Sigmoid colon (tissue), 7 donors: ENCODE results near the gene PLEKHM1. TPM values are rescaled to one million over a fixed set of nuclear protein-coding genes. Genes with fewer than 3 reads are reported as not detected.
"Not testable (repeated sequence)": the region's sequence is repeated elsewhere in the genome, so short reads cannot be mapped to it uniquely, and the experiment has no call there.

Experiments used
- DNase-seq: peaks from one replicate; pipeline ENCODE4 v3.0.0-alpha.2; 2019
- H3K27ac ChIP-seq, 4 donors: fragments of 200-600 bp; sonication (generic); one replicate each; pipeline ENCODE4 v1.5.1; 2016 to 2019; ENCODE audit warnings: mild to moderate bottlenecking in 1 of 4
- H3K27me3 ChIP-seq, 3 donors: fragments of 200-600 bp; sonication (generic); one replicate each; pipeline ENCODE4 v1.5.1; 2019; ENCODE audit warnings: mild to moderate bottlenecking in 1 of 3
- H3K36me3 ChIP-seq, 4 donors: fragments of 200-600 bp; sonication (generic); one replicate each; pipeline ENCODE4 v1.5.1; 2016 to 2019
- H3K4me1 ChIP-seq, 4 donors: fragments of 200-600 bp; sonication (generic); one replicate each; pipeline ENCODE4 v1.5.1; 2017 to 2019
- H3K4me3 ChIP-seq, 4 donors: fragments of 200-600 bp; sonication (generic); one replicate each; pipeline ENCODE4 v1.5.1; 2017 to 2019; ENCODE audit warnings: mild to moderate bottlenecking in 2 of 4, moderate library complexity in 1 of 4
- H3K9me3 ChIP-seq, 4 donors: fragments of 200-600 bp in 3 of 4; sonication (generic) in 3 of 4; one replicate each; pipeline versions ENCODE4 v1.5.1 to v1.6.1; 2013 to 2019
- POLR2A ChIP-seq, 2 donors: fragments of 450-650 bp; IDR thresholded peaks; one replicate each; pipeline ENCODE4 v1.6.1; 2016; ENCODE audit warnings: antibody characterized with exemption in 2 of 2, mild to moderate bottlenecking in 2 of 2, moderate library complexity in 2 of 2
- POLR2AphosphoS5 ChIP-seq, 4 donors: sonication (generic); formaldehyde crosslinking; IDR thresholded peaks; one replicate each; pipeline ENCODE4 v1.6.1; 2017; ENCODE audit warnings: antibody characterized with exemption in 4 of 4
- WGBS, 2 donors: extraction: QIAGEN DNeasy Blood & Tissue Kit; methylation state at CpG; one replicate each; pipeline ENCODE4 v1.1.7; 2013; 5-methylcytosine and 5-hydroxymethylcytosine counted together
- intact Hi-C: fragments of 100-400 bp; cut with DNase I; formaldehyde crosslinking; loops from one replicate; pipeline ENCODE4 v1.15.1; 2023
- polyA plus RNA-seq, 3 donors: library from polyadenylated mRNA; stranded (reverse); fragments of 200-250 nt; gene quantifications; one replicate each; pipeline ENCODE4 v1.2.3, GENCODE V29; 2013
- total RNA-seq, 4 donors: library from RNA; depleted of rRNA; stranded (reverse); fragments of >200 nt; gene quantifications; one replicate each; pipeline ENCODE4 v1.1.0, GENCODE V29; 2016
- TF ChIP-seq, protein P1 (sequence below), 4 experiments: fragments of 450-650 bp in 3 of 4; fragments of 200-600 bp in 1 of 4; IDR thresholded peaks; one replicate each; pipeline ENCODE4 v1.5.1; 2016 to 2019; ENCODE audit warnings: antibody characterized with exemption in 4 of 4, mild to moderate bottlenecking in 3 of 4, moderate library complexity in 2 of 4
- donor health status: healthy with polysubstance abuse.
- donor health status: Bipolar disorder and iron deficiency.
- donor health status: healthy.

The PLEKHM1 gene
- total RNA-seq (10 to 100 TPM; 19.3 to 43.4 (median 29.9) TPM), polyA plus RNA-seq (10 to 100 TPM; 17.4 to 28.7 (median 19.0) TPM)

DNA sequence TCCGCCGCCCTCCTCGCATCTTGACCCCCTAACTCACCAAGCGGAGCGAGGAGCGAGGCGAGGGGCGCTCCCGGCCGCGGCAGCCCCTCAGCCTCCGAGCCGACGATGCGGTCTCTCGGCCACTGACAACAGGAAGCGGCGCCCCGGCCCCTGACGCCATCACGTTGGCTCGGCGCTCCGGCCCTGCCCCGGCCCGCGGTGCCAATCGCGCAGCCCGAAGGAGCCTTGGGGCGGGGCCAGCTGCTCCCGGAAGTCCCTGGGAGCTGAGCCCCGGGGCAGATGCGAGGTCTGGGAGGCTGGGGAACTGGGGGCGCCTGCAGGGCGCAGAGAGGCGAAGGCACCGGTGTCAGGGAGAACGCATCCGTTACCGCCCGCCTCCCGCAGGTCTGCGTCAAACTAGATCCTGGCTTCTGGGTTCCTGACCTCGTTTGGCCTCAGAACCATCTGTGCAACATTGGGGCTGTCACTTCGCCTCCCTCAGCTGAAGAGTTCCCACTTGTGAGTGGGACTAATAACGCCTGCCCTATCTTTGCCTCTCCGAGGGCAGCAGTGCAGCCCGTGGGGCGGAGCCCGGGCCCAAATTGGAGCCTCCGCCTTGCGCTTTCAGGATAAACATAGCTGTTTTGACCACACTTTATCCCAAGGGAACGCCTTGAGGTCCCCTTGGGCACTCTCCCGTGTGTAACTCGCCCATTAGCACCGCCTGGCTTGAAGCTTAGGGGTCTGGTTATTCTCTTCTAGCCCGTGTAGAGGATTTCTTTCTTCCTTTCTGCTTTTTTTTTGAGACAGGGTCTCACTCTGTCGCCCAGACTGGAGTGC lies at the start of gene PLEKHM1:
Gene PLEKHM1 (minus strand): TSS at position 107 of the 819 bp plus-strand sequence. CDS start 8,237 bp downstream, outside the sequence.
- H3K9me3 ChIP-seq, H3K36me3 ChIP-seq, H3K27me3 ChIP-seq, intact Hi-C loops: not testable (repeated sequence)
- peak within 1 kb of the TSS; percentile 66 to 79 (median 72) for H3K4me3 ChIP-seq
- peak within 1 kb of the TSS; percentile 85 to 88 (median 86) for H3K27ac ChIP-seq
- peak; percentile 92 for DNase-seq
- peaks cover 0 to 23% (median 20%) of the 10 kb centered on the region in 4 donors for H3K4me1 ChIP-seq
- TF ChIP-seq POLR2AphosphoS5 (IDR thresholded peaks at IDR 0.05) (peak; percentile 50 to 88 (median 82)), POLR2A (IDR thresholded peaks at IDR 0.05) (peak; percentile 53 to 76)
- WGBS, 2 donors: 0 to 1% methylated on average over 57 of the region's 59 CpGs

DNA sequence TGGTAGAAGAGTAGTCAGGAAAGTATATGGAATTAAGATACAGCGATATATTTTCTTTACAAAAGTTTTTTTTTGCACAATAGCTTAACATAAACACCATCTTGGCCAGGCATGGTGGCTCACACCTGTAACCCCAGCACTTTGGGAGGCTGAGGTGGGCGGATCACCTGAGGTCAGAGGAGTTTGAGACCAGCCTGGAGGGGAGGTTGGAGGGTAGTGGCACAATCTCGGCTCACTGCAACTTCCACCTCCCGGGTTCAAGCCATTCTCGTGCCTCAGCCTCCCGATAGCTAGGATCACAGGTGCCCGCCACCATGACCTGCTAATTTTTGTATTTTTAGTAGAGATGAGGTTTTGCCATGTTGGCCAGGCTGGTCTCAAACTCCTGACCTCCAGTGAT lies 47.6 kb upstream of the PLEKHM1 start:
- H3K27ac ChIP-seq, intact Hi-C loops, H3K4me3 ChIP-seq, H3K27me3 ChIP-seq, H3K36me3 ChIP-seq, H3K9me3 ChIP-seq, DNase-seq, H3K4me1 ChIP-seq: not testable (repeated sequence)
- WGBS, 2 donors: 98% methylated on average over 6 of the region's 7 CpGs

DNA sequence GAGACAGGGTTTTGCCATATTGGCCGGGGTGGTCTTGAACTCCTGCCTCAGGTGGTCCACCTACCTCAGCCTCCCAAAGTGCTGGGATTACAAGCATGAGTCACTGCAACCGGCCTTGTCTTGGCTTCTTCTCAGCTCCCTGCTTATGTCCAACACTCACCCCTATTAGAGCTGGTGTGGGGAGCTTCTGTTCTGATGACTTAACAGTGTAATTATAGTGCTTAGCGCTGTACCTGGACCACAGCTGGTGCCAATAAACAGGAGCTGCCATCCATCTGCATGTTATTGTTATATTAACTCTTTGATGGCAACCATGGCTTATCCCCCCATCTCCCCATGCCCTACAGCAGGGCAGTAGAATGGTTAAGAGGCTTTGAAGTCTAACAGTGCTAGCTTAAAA lies 15.6 kb upstream of the PLEKHM1 start:
- H3K4me3 ChIP-seq, intact Hi-C loops, H3K9me3 ChIP-seq, DNase-seq, H3K27me3 ChIP-seq, H3K36me3 ChIP-seq, H3K4me1 ChIP-seq, H3K27ac ChIP-seq: not testable (repeated sequence)
- 61 to 74% methylated on average over 3 of the region's 3 CpGs for WGBS, 2 donors

DNA sequence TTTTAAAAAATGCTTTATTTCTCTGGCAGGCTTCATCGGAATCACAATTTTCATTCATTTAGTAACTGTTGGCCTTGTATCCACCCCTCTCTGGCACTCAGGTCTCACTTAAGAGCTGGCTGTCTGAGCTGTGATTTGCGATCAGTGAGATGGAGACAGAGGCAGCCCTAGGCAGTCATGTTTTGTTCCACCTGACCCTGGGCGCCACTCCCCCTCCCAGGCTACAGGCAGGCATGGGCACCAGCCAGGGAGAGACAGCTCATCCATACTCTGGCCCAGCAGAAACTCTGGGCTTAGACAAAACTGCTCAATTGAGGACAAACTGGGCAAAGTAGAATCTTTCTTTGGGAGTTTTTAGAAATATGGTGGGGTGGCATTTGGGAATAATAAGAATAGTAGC lies 14.7 kb upstream of the PLEKHM1 start:
- intact Hi-C loops, DNase-seq, H3K4me1 ChIP-seq, H3K36me3 ChIP-seq, H3K4me3 ChIP-seq, H3K9me3 ChIP-seq, H3K27me3 ChIP-seq, H3K27ac ChIP-seq: not testable (repeated sequence)
- 87 to 91% methylated on average over 3 of the region's 3 CpGs for WGBS, 2 donors

DNA sequence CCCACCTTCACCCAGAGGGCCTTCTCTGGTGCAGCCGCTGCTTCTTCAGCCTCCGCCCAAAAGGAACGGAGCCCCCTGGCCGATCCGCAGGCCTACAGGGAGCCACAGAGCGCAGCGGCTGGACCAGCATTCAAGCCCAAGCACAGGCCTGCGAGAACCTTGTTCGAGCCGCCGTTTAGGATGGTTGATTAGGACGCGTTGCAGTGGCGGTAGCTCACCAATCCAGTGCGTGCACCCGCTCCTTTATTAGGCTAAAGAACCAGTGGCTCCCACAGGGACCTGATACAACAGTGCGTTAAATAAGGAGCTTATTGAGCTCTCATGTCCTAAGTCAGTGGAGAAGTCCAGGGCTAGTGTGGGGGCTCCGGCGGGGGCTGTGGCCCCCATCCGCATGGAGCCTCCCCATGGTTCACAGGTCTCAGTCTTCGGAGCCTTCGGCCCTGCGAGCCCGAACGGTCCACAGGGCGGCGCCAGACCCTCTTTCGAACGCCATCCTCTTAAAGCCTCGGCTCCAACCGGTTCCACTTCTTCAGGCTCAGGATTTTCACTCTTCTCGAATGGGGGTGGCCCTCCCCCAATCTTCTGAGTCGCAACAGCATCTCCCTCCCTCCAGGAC lies 10.7 kb upstream of the PLEKHM1 start:
- H3K4me1 ChIP-seq, H3K27ac ChIP-seq, H3K27me3 ChIP-seq, intact Hi-C loops, H3K36me3 ChIP-seq, H3K9me3 ChIP-seq, DNase-seq, H3K4me3 ChIP-seq: not testable (repeated sequence)
- 28 to 36% methylated on average over 31 of the region's 33 CpGs for WGBS, 2 donors
- TF ChIP-seq, protein P1, sequence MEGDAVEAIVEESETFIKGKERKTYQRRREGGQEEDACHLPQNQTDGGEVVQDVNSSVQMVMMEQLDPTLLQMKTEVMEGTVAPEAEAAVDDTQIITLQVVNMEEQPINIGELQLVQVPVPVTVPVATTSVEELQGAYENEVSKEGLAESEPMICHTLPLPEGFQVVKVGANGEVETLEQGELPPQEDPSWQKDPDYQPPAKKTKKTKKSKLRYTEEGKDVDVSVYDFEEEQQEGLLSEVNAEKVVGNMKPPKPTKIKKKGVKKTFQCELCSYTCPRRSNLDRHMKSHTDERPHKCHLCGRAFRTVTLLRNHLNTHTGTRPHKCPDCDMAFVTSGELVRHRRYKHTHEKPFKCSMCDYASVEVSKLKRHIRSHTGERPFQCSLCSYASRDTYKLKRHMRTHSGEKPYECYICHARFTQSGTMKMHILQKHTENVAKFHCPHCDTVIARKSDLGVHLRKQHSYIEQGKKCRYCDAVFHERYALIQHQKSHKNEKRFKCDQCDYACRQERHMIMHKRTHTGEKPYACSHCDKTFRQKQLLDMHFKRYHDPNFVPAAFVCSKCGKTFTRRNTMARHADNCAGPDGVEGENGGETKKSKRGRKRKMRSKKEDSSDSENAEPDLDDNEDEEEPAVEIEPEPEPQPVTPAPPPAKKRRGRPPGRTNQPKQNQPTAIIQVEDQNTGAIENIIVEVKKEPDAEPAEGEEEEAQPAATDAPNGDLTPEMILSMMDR (IDR thresholded peaks at IDR 0.05): peak in 1 of 4 experiments; percentile 23

DNA sequence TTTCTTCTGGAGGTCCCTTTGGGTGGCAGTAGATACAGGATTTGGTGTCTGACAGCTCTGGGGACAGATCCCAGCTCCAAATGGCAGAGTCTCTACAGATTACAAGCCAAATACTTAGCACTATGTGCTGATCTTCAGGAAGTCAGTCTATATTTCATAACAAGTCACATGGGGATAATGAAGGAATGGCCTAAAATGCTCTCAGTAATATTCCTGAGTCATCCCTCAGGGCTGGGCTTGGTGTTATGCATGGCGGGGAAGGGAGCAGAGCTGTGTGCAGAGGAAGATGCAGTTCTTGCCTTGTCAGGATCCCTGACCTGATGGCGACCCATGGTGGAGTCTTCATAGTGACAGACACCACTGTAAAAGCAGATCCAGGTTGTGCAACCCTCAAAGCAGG lies 10.0 kb upstream of the PLEKHM1 start:
- not testable (repeated sequence) for DNase-seq, H3K27ac ChIP-seq

DNA sequence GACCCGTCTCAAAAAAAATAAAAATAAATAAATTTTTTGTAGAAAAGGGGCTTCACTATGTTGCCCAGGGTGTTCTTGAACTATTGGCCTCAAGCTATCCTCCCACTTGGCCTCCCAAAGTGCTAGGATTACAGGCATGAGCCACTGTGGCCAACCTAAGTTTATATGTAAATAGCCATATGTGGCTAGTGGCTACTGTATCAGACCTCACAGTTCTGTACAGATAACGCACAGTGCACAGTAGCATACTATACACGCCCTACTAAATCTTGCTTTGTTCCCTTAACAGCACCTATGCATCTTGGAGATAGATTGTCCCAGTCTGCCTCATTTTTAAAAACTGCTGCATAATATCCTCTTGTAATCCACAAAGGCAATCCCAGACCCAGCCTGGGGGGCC lies 8.7 kb upstream of the PLEKHM1 start:
- H3K27ac ChIP-seq, H3K4me1 ChIP-seq, intact Hi-C loops, H3K4me3 ChIP-seq, H3K27me3 ChIP-seq, H3K36me3 ChIP-seq, DNase-seq, H3K9me3 ChIP-seq: not testable (repeated sequence)
- WGBS, 2 donors: 85 to 96% methylated on average over 3 of the region's 3 CpGs

More for the DNA sequence above, 10.0 kb upstream of the PLEKHM1 start:
- H3K9me3 ChIP-seq, intact Hi-C loops, H3K4me1 ChIP-seq, H3K36me3 ChIP-seq, H3K4me3 ChIP-seq, H3K27me3 ChIP-seq: not testable (repeated sequence)
- WGBS, 2 donors: 87 to 88% methylated on average over 1 to 2 of the region's 2 CpGs

DNA sequence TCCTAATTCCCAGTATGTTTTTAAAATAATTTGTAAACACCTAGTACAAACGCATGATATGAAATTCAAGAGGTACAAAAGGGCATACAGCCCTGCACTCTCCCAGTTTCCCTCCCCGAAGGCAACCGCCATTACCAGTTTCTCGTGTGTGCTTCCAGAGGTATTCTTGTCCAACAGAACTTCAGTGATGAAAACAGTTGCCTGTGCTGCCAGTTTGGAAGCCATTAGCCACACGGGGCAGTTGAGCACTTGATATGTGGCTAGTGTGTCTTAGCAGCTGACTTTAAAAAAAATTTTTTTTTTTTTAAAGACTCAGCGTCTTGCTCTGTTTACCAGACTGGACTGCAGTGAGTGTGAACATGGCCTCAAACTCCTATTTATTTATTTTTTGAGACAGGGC lies 7.9 kb upstream of the PLEKHM1 start:
- H3K4me3 ChIP-seq, H3K36me3 ChIP-seq, H3K27ac ChIP-seq, H3K27me3 ChIP-seq, DNase-seq, intact Hi-C loops, H3K9me3 ChIP-seq, H3K4me1 ChIP-seq: not testable (repeated sequence)
- WGBS, 2 donors: 81 to 90% methylated on average over 5 to 6 of the region's 6 CpGs

DNA sequence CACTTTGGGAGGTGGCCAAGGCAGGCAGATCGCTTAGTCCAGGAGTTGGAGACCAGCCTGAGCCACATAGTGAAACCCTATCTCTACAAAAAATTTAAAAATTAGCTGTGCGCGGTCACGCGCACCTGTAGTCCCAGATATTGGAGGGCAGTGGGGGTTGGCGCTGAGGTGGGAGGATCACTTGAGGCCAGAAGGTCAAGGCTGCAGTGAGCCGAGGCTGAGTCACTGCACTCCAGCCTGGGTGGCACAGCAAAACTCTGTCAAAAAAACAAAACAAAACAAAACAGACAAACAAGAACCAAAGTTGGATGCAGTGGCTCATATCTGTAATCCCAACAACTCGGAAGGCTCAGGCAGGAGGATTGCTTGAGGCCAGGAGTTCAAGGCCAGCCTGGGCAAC lies 6.9 kb upstream of the PLEKHM1 start:
- H3K27ac ChIP-seq, H3K36me3 ChIP-seq, H3K27me3 ChIP-seq, H3K4me1 ChIP-seq, intact Hi-C loops, H3K4me3 ChIP-seq, H3K9me3 ChIP-seq, DNase-seq: not testable (repeated sequence)
- 95 to 96% methylated on average over 8 of the region's 8 CpGs for WGBS, 2 donors

DNA sequence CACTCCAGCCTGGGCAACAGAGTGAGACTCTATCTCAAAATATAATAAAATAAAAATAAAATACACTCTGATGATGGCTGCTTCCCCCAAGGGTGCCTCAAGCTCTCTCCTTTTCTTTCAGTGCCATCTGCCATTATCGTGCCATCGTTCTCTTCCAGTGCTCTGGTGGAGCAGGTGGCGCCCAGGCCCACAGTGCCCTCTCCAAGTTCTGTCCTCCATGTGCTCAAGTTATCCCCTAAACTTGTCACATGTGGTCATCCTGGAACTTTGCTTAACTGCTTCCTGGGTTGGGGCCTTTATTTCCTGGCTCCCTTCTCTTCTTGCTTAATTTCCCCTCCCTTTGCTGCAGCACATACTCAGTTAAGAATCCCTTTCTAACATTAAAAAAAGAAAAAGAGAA lies 6.0 kb upstream of the PLEKHM1 start:
- H3K27me3 ChIP-seq, H3K27ac ChIP-seq, H3K4me1 ChIP-seq, H3K36me3 ChIP-seq, H3K9me3 ChIP-seq, DNase-seq, H3K4me3 ChIP-seq, intact Hi-C loops: not testable (repeated sequence)
- 94 to 98% methylated on average over 3 of the region's 3 CpGs for WGBS, 2 donors

DNA sequence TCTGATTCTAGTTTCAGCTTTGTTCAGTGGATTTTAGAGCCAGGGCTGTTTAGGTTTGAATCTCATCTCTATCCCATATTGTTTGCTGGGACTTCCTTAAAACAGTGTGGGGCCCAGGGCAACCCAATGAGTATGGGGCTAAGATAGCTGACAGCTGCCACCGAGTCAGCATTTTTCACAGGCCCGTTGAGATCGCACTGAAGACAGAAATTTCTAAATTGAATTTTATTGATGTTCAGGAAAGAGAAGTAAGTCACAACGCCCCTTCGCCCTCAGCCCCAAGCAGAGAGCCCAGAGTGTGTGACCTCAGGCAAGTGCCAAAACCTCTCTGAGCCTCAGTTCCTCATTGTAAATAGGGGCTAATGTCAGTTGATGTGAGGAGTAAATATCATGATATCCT lies 4.0 kb upstream of the PLEKHM1 start:
- intact Hi-C loops, H3K9me3 ChIP-seq, H3K4me1 ChIP-seq, H3K27ac ChIP-seq, H3K4me3 ChIP-seq, H3K36me3 ChIP-seq, H3K27me3 ChIP-seq: not testable (repeated sequence)
- DNase-seq: peak; percentile 67
- 58 to 77% methylated on average over 5 of the region's 5 CpGs for WGBS, 2 donors

DNA sequence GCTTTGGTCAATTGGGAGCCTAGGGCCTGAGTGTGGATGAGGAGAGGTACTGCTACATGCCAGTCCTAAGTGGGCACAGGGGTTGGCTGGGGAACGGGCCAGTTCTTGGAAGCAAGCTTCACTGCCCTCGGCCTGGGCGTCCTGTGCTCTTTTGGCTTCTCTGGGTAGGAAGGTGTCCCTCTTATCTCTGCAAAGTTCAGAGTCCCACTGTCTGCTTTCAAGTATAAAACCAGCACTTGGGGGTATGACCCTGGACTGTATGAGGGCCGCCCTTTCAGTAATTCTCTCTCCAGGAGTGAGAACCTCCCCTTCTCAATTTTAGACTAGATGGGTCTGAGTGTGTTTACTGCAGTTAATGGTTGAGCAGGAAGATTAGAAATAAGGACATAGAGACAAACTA lies 1.6 kb upstream of the PLEKHM1 start:
- H3K36me3 ChIP-seq, intact Hi-C loops: not testable (repeated sequence)
- 94 to 95% methylated on average over 4 of the region's 4 CpGs for WGBS, 2 donors

More for the DNA sequence above, 1.6 kb upstream of the PLEKHM1 start:
- not testable (repeated sequence) for H3K27me3 ChIP-seq, H3K9me3 ChIP-seq, DNase-seq, H3K27ac ChIP-seq, H3K4me3 ChIP-seq
- peaks cover 0 to 23% (median 20%) of the 10 kb centered on the region in 4 donors for H3K4me1 ChIP-seq
